ENCODE results near the gene NR5A1. TPM values are rescaled to one million over a fixed set of nuclear protein-coding genes. Genes with fewer than 3 reads are reported as not detected.

NR5A1 gene
- total RNA-seq, 4 donors from 2014 or later: 0.40 TPM; not detected in 3

GRCh38 chr9:124452841-124453585 is 54.2 kb downstream of the NR5A1 start:
- intact Hi-C loops (cut with DNase I): no loop called here
- Histone ChIP-seq H3K27me3 (peaks cover 16% of the 10 kb centered on the region), H3K36me3 (no peaks in the 10 kb centered on the region), H3K9me3 (no peaks in the 10 kb centered on the region), H3K27ac (no peak overlapping the region), H3K4me1 (peaks cover 4 to 13% of the 10 kb centered on the region in 2 donors), H3K4me3 (replicated peaks in 1 of 3) (no peak overlapping the region)
- no peak for TF ChIP-seq POLR2A (IDR thresholded peaks at IDR 0.05)
- no peak for TF ChIP-seq CTCF (IDR thresholded peaks at IDR 0.05)
- WGBS, 2 donors: 74 to 100% methylated on average over 2 to 18 of the region's 85 CpGs
- no peak for DNase-seq

GRCh38 chr9:124452326-124452725 is 54.9 kb downstream of the NR5A1 start:
- TF ChIP-seq POLR2A (IDR thresholded peaks at IDR 0.05) (no peak), CTCF (IDR thresholded peaks at IDR 0.05) (no peak)
- DNase-seq: no peak
- intact Hi-C loops (cut with DNase I): no loop called here
- Histone ChIP-seq H3K9me3 (no peaks in the 10 kb centered on the region), H3K4me1 (peaks cover 4 to 13% of the 10 kb centered on the region in 2 donors), H3K4me3 (replicated peaks in 1 of 3) (no peak overlapping the region), H3K27ac (no peak overlapping the region), H3K36me3 (no peaks in the 10 kb centered on the region), H3K27me3 (peaks cover 16% of the 10 kb centered on the region)
- 78 to 80% methylated on average over 19 of the region's 19 CpGs for WGBS, 2 donors

- Histone ChIP-seq H3K36me3 (no peaks in the 10 kb centered on the region), H3K27me3 (peaks cover 16% of the 10 kb centered on the region), H3K27ac (no peak overlapping the region), H3K4me1 (peaks cover 4 to 13% of the 10 kb centered on the region in 2 donors), H3K9me3 (no peaks in the 10 kb centered on the region), H3K4me3 (replicated peaks in 1 of 3) (no peak overlapping the region)
- no peak for DNase-seq
- intact Hi-C loops (cut with DNase I): no loop called here
- TF ChIP-seq POLR2A (IDR thresholded peaks at IDR 0.05): no peak
- 42 to 43% methylated on average over 15 to 16 of the region's 19 CpGs for WGBS, 2 donors
These were observed 56.1 kb downstream of the NR5A1 start for GRCh38 chr9:124450931-124451661.

- Histone ChIP-seq H3K4me3 (replicated peaks in 1 of 3) (no peak within 1 kb of the TSS), H3K27ac (no peak within 1 kb of the TSS), H3K27me3 (peaks cover 16% of the 10 kb centered on the region), H3K36me3 (no peaks in the 10 kb centered on the region), H3K4me1 (peaks cover 4 to 13% of the 10 kb centered on the region in 2 donors), H3K9me3 (no peaks in the 10 kb centered on the region)
- intact Hi-C loops (cut with DNase I): no loop called here
- peak; percentile 43 to 47 for DNase-seq
- 1 to 2% methylated on average over 14 to 26 of the region's 41 CpGs for WGBS, 2 donors
- TF ChIP-seq CTCF (IDR thresholded peaks at IDR 0.05) (no peak), POLR2A (IDR thresholded peaks at IDR 0.05) (no peak)
These were observed 56.8 kb downstream of the NR5A1 start, which contains the start of gene ADGRD2 for GRCh38 chr9:124450241-124450924. Gene ADGRD2 (plus strand): TSS chr9:124450451. CDS start chr9:124451667, 1,216 bp downstream.

GRCh38 chr9:124449381-124450151 is 57.6 kb downstream of the NR5A1 start:
- intact Hi-C loops (cut with DNase I): no loop called here
- H3K36me3 ChIP-seq: no peaks in the 10 kb centered on the region
- no peaks in the 10 kb centered on the region for H3K9me3 ChIP-seq
- DNase-seq: no peak
- H3K4me3 ChIP-seq (replicated peaks in 1 of 3): no peak overlapping the region
- TF ChIP-seq POLR2A (IDR thresholded peaks at IDR 0.05): no peak
- no peak for TF ChIP-seq CTCF (IDR thresholded peaks at IDR 0.05)
- WGBS, 2 donors: 80 to 84% methylated on average over 12 to 13 of the region's 13 CpGs
- H3K4me1 ChIP-seq: peaks cover 4 to 13% of the 10 kb centered on the region in 2 donors
- H3K27ac ChIP-seq: no peak overlapping the region
- peaks cover 16% of the 10 kb centered on the region for H3K27me3 ChIP-seq

All from thyroid gland (tissue), 4 donors.